Measurements from ENCODE around the gene ADARB2. TPM values are rescaled to one million over a fixed set of nuclear protein-coding genes. Genes with fewer than 3 reads are reported as not detected.

The ADARB2 gene
- total and polyA plus RNA-seq, 2 experiments from 2014 or later: not detected

- H4K20me1 ChIP-seq (ENCODE audit: insufficient read depth): no peaks in the 10 kb centered on the region
- H3K36me3 ChIP-seq (ENCODE audit: low read depth): no peaks in the 10 kb centered on the region
- no peak overlapping the region for H3K4me3 ChIP-seq
- no peaks in the 10 kb centered on the region for H3K4me1 ChIP-seq (ENCODE audit: insufficient read depth)
- H2AFZ ChIP-seq: no peak overlapping the region
- in situ Hi-C loops (cut with MboI): no loop called here
- H3K9me2 ChIP-seq (ENCODE audit: insufficient read depth): no peaks in the 10 kb centered on the region
- H3K27me3 ChIP-seq (replicated peaks; ENCODE audit: insufficient read depth): no peaks in the 10 kb centered on the region
- no peak overlapping the region for H3K4me2 ChIP-seq (ENCODE audit: unreplicated experiment)
- no peaks in the 10 kb centered on the region for H3F3A ChIP-seq (ENCODE audit: insufficient read depth)
- H3K9ac ChIP-seq: no peak overlapping the region
- TF ChIP-seq EZH2 (IDR thresholded peaks at IDR 0.05; ENCODE audit: insufficient read depth, poor library complexity, severe bottlenecking) (no peak), EZH2phosphoT487 (IDR thresholded peaks at IDR 0.05; ENCODE audit: insufficient read depth, low read depth) (no peak)
- H3K79me2 ChIP-seq (ENCODE audit: insufficient read depth): no peaks in the 10 kb centered on the region
- DNase-seq: peak; percentile 1
- H3K9me3 ChIP-seq (ENCODE audit: low read depth): no peaks in the 10 kb centered on the region
- WGBS, 2 experiments (ENCODE audit: low coverage in 1 of 2, low lambda C conversion rate in 2 of 2, missing lambda C conversion rate in 2 of 2): 35 to 44% methylated on average over 9 to 10 of the region's 10 CpGs
- H3K27ac ChIP-seq: no peak overlapping the region
Measured at GRCh38 chr10:1572519-1573333, 164.6 kb downstream of the ADARB2 start.

GRCh38 chr10:1571587-1572237 lies 165.6 kb downstream of the ADARB2 start:
- no peaks in the 10 kb centered on the region for H3K79me2 ChIP-seq (ENCODE audit: insufficient read depth)
- H3K36me3 ChIP-seq (ENCODE audit: low read depth): no peaks in the 10 kb centered on the region
- no peaks in the 10 kb centered on the region for H3K4me1 ChIP-seq (ENCODE audit: insufficient read depth)
- no peaks in the 10 kb centered on the region for H3F3A ChIP-seq (ENCODE audit: insufficient read depth)
- H3K9ac ChIP-seq: no peak overlapping the region
- H3K27me3 ChIP-seq (replicated peaks; ENCODE audit: insufficient read depth): no peaks in the 10 kb centered on the region
- H3K4me3 ChIP-seq: no peak overlapping the region
- TF ChIP-seq EZH2phosphoT487 (IDR thresholded peaks at IDR 0.05; ENCODE audit: insufficient read depth, low read depth) (no peak), EZH2 (IDR thresholded peaks at IDR 0.05; ENCODE audit: insufficient read depth, poor library complexity, severe bottlenecking) (no peak)
- H3K27ac ChIP-seq: no peak overlapping the region
- in situ Hi-C loops (cut with MboI): no loop called here
- H4K20me1 ChIP-seq (ENCODE audit: insufficient read depth): no peaks in the 10 kb centered on the region
- H2AFZ ChIP-seq: no peak overlapping the region
- no peaks in the 10 kb centered on the region for H3K9me3 ChIP-seq (ENCODE audit: low read depth)
- DNase-seq: no peak
- 51% methylated on average over 4 of the region's 4 CpGs for WGBS, 2 experiments (ENCODE audit: low coverage in 1 of 2, low lambda C conversion rate in 2 of 2, missing lambda C conversion rate in 2 of 2)
- no peaks in the 10 kb centered on the region for H3K9me2 ChIP-seq (ENCODE audit: insufficient read depth)
- H3K4me2 ChIP-seq (ENCODE audit: unreplicated experiment): no peak overlapping the region

- TF ChIP-seq EZH2 (IDR thresholded peaks at IDR 0.05; ENCODE audit: insufficient read depth, poor library complexity, severe bottlenecking) (no peak), EZH2phosphoT487 (IDR thresholded peaks at IDR 0.05; ENCODE audit: insufficient read depth, low read depth) (no peak)
- Histone ChIP-seq H3K36me3 (ENCODE audit: low read depth) (no peaks in the 10 kb centered on the region), H3K27ac (no peak overlapping the region), H3K4me1 (ENCODE audit: insufficient read depth) (no peaks in the 10 kb centered on the region), H4K20me1 (ENCODE audit: insufficient read depth) (no peaks in the 10 kb centered on the region), H3K9me2 (ENCODE audit: insufficient read depth) (no peaks in the 10 kb centered on the region), H3K79me2 (ENCODE audit: insufficient read depth) (no peaks in the 10 kb centered on the region), H2AFZ (no peak overlapping the region), H3K4me2 (ENCODE audit: unreplicated experiment) (no peak overlapping the region), H3K9me3 (ENCODE audit: low read depth) (no peaks in the 10 kb centered on the region), H3K27me3 (replicated peaks; ENCODE audit: insufficient read depth) (no peaks in the 10 kb centered on the region), H3K9ac (no peak overlapping the region), H3F3A (ENCODE audit: insufficient read depth) (no peaks in the 10 kb centered on the region), H3K4me3 (no peak overlapping the region)
- no peak for DNase-seq
- in situ Hi-C loops (cut with MboI): no loop called here
- WGBS, 2 experiments (ENCODE audit: low coverage in 1 of 2, low lambda C conversion rate in 2 of 2, missing lambda C conversion rate in 2 of 2): 47 to 51% methylated on average over 10 of the region's 10 CpGs
Measured at GRCh38 chr10:1570416-1571051, 166.8 kb downstream of the ADARB2 start.

GRCh38 chr10:1569208-1569607 lies 168.1 kb downstream of the ADARB2 start:
- H3K9me3 ChIP-seq (ENCODE audit: low read depth): no peaks in the 10 kb centered on the region
- no peak for TF ChIP-seq EZH2phosphoT487 (IDR thresholded peaks at IDR 0.05; ENCODE audit: insufficient read depth, low read depth)
- TF ChIP-seq EZH2 (IDR thresholded peaks at IDR 0.05; ENCODE audit: insufficient read depth, poor library complexity, severe bottlenecking): no peak
- H2AFZ ChIP-seq: no peak overlapping the region
- DNase-seq: no peak
- no peaks in the 10 kb centered on the region for H3K9me2 ChIP-seq (ENCODE audit: insufficient read depth)
- H3K27ac ChIP-seq: no peak overlapping the region
- no peaks in the 10 kb centered on the region for H3K79me2 ChIP-seq (ENCODE audit: insufficient read depth)
- no peaks in the 10 kb centered on the region for H3K4me1 ChIP-seq (ENCODE audit: insufficient read depth)
- no peak overlapping the region for H3K9ac ChIP-seq
- H3K27me3 ChIP-seq (replicated peaks; ENCODE audit: insufficient read depth): no peaks in the 10 kb centered on the region
- no peak overlapping the region for H3K4me2 ChIP-seq (ENCODE audit: unreplicated experiment)
- H4K20me1 ChIP-seq (ENCODE audit: insufficient read depth): no peaks in the 10 kb centered on the region
- H3K4me3 ChIP-seq: no peak overlapping the region
- WGBS, 2 experiments (ENCODE audit: low coverage in 1 of 2, low lambda C conversion rate in 2 of 2, missing lambda C conversion rate in 2 of 2): 20 to 24% methylated on average over 8 of the region's 8 CpGs
- H3K36me3 ChIP-seq (ENCODE audit: low read depth): no peaks in the 10 kb centered on the region
- in situ Hi-C loops (cut with MboI): no loop called here
- no peaks in the 10 kb centered on the region for H3F3A ChIP-seq (ENCODE audit: insufficient read depth)
